ACC112 (cell line): ENCODE data around the gene CDCA3.
"Not testable (repeated sequence)": the region's sequence is repeated elsewhere in the genome, so short reads cannot be mapped to it uniquely, and the experiment has no call there.

Experiments
- H2AFZ ChIP-seq: fragments of 200-600 bp; sonication (generic); one replicate; pipeline ENCODE4 v1.6.0; 2017; ENCODE audit warnings: antibody characterized with exemption, low read length; ENCODE audit not compliant: unreplicated experiment
- H3K27ac ChIP-seq: fragments of 200-600 bp; sonication (generic); 2 replicates; pipeline ENCODE4 v1.5.1; 2014; ENCODE audit warnings: low read depth, mild to moderate bottlenecking, antibody characterized with exemption, low read length, moderate library complexity
- H3K27me3 ChIP-seq: fragments of 200-600 bp; sonication (generic); 2 replicates; pipeline ENCODE4 v1.6.1; 2014; ENCODE audit warnings: mild to moderate bottlenecking, antibody characterized with exemption, low read length, moderate library complexity, mixed read lengths; ENCODE audit not compliant: insufficient read depth
- H3K36me3 ChIP-seq: fragments of 200-600 bp; sonication (generic); 2 replicates; pipeline ENCODE4 v1.6.1; 2016; ENCODE audit warnings: mild to moderate bottlenecking, antibody characterized with exemption, low read length, moderate library complexity, mixed read lengths; ENCODE audit not compliant: insufficient read depth
- H3K4me1 ChIP-seq: fragments of 200-600 bp; sonication (generic); one replicate; pipeline ENCODE4 v1.6.1; 2016; ENCODE audit warnings: low read length, mixed read lengths; ENCODE audit not compliant: insufficient read depth, unreplicated experiment, control insufficient read depth
- H3K4me3 ChIP-seq: fragments of 200-600 bp; sonication (generic); 2 replicates; pipeline ENCODE4 v1.5.1; 2014; ENCODE audit warnings: mild to moderate bottlenecking, low read depth, low read length
- H3K79me2 ChIP-seq: fragments of 200-600 bp; sonication (generic); one replicate; pipeline ENCODE4 v1.6.0; 2016; ENCODE audit warnings: low read length; ENCODE audit not compliant: control insufficient read depth, unreplicated experiment, insufficient read depth

CDCA3 gene

DNA sequence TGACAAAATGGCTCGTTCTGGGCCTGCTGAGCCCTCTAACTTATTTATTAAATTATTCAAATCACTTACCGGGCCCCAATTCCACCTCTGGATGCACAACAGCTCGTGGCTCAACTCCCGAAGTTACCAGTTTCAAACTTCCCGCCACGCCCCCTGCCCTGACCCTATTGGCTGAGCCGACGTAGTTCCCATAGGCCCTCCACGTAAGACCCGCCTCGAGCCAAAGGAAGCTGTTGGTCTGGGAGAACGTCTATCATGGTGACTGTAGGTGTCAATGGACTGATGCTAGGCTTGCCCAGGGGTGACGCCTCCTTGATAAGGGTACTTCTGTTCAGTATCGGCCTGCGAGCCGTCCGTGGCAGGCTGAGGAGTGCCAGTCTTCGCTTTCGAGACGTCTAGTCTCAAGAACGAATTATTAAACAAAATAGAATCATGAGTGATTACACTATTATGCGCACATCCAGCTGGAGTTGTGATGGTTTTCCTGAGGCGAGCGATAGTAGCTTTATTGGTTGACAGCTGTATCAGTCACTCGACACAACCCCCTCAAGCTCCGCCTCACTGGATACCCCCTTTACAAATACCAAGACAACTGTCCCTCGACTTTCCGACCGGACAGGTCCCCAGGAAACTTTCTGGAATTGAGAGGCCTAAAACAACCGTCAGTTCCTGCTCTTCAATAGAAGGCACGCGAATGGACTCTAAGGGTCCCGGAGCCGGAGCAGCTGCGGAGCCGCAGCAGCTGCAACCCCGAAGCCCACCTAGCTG, at the start of gene CDCA3:
Gene CDCA3, minus strand, starts transcription at position 134 of the 768 bp plus-strand sequence. CDS start 334 bp downstream, outside the sequence.
- Histone ChIP-seq H3K79me2 (peaks cover 44% of the 10 kb centered on the region), H3K4me1 (peaks cover 22% of the 10 kb centered on the region), H3K27me3 (no peaks in the 10 kb centered on the region), H3K4me3 (peak within 1 kb of the TSS; percentile 86), H3K36me3 (0 out of 2 replicates have a peak, but pooled peaks cover 3% of the 10 kb centered on the region), H2AFZ (peak within 1 kb of the TSS; percentile 58), H3K27ac (peak within 1 kb of the TSS; percentile 64)

DNA sequence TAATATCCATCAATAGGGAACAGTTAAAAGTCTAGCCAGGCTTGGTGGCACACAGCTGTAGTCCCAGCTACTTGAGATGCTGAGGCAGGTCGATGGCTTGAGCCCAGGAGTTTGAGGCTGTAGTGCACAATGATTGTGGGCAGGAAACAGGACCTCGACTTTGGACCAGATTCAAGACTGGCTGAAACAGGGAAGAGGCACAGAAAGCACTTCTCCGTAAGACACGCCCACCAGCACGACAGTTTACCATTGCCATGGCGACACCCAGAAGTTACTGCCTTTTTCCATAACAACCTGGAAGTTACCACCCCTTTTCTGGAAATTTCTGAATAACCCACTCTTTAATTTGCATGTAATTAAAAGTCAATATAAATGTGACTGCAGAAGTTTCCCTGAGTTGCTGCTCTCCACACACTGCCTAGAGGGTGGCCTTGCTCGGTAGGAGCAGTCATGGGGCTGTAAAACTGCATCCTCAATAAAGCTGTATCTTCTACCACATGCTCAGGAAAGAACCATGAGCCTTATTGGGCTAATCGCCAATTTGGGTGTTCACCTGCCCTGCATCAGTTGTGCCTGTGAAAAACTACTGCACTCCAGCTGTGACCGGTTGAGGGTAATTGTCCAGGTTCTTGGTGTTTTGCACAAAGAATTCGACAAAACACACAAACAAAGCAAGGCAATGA, 48.9 kb upstream of the CDCA3 start:
- no peak overlapping the region for H3K27ac ChIP-seq
- H3K4me3 ChIP-seq = no peak overlapping the region
- peaks cover 4% of the 10 kb centered on the region for H3K4me1 ChIP-seq
- no peaks in the 10 kb centered on the region for H3K27me3 ChIP-seq
- H3K36me3 ChIP-seq = no peaks in the 10 kb centered on the region
- no peaks in the 10 kb centered on the region for H3K79me2 ChIP-seq
- no peak overlapping the region for H2AFZ ChIP-seq

DNA sequence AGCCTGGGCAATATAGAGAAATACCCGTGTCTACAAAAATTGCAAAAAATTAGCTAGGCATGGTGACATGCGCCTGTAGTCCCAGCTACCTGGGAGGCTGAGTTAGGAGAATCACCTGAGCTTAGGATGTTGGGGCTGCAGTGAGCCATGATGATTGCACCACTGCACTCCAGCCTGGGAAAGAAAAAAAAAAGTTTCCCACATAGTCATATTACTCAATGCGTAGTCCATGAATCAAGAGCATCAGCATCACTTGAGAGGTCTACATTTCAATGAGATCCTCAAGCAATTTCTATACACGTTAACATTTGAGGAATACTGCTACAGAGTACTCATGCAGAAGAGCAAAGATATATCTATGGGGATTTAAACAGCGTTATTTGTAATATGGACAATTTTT, 48.3 kb upstream of the CDCA3 start:
- Histone ChIP-seq H2AFZ (no peak overlapping the region), H3K27me3 (no peaks in the 10 kb centered on the region), H3K79me2 (no peaks in the 10 kb centered on the region), H3K4me3 (no peak overlapping the region), H3K36me3 (no peaks in the 10 kb centered on the region), H3K27ac (no peak overlapping the region), H3K4me1 (peaks cover 4% of the 10 kb centered on the region)

DNA sequence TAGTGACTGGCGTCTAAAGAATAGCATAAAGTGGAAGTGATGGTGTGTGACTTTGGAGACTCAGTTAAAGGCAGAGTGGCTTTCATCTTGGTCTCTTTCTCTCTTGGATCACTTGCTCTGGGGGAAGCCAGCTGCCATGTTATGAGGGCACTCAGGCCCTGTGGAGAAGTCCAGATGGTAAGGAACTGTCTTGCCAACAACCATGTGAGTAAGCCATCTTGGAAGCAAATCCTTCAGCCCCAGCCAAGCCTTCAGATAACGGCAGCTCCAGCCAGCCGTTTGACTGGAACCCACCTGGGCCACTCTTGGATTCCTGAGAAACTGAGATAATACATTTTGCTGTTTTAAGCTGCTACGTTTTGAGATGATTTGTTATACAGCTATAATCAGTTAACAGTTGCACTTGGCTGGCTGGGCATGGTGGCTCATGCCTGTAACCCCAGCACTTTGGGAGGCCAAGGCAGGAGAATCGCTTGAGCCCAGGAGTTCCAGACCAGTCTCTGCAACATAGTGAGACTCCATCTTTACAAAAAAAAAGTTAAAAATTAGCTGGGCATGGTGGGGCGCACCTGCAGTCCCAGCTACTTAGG, 45.9 kb upstream of the CDCA3 start:
- Histone ChIP-seq H2AFZ (no peak overlapping the region), H3K36me3 (no peaks in the 10 kb centered on the region), H3K27ac (no peak overlapping the region), H3K4me1 (no peaks in the 10 kb centered on the region), H3K4me3 (no peak overlapping the region), H3K79me2 (no peaks in the 10 kb centered on the region), H3K27me3 (no peaks in the 10 kb centered on the region)

DNA sequence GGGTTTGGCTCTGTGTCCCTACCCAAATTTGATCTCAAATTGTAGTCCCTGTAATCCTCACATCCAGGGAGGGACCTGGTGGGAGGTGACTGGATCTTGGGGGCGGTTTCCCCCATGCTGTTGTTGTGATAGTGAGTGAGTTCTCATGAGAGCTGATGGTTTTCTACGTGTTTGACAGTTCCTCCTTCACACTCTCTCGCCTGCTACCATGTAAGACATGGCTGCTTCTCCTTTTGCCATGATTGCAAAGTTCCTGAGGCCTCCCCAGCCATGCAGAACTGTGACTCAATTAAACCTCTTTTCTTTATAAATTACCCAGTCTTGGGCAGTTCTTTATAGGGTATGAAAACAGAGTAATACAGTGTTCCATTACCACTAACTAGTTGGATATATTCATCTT, 43.2 kb upstream of the CDCA3 start:
- no peaks in the 10 kb centered on the region for H3K36me3 ChIP-seq
- H3K4me1 ChIP-seq = peaks cover 12% of the 10 kb centered on the region
- no peaks in the 10 kb centered on the region for H3K79me2 ChIP-seq
- no peaks in the 10 kb centered on the region for H3K27me3 ChIP-seq
- H3K27ac ChIP-seq = no peak overlapping the region
- H3K4me3 ChIP-seq = no peak overlapping the region
- no peak overlapping the region for H2AFZ ChIP-seq

DNA sequence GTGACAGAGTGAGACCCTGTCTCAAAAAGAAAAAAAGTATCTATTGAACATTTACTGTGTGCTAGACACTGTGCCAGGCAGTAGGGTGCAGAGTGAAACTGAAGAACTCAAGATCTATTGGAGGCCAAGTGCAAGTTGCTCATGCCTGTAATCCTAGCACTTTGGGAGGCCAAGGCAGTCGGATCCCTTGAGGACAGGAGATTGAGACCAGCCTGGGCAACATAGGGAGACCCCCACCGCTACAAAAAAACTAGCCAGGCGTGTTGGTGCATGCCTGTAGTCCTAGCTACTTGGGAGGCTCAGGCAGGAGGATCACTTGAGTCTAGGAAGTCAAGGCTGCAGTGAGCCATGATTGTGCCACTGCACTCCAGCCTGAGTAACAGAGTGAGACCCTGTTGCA, 41.6 kb upstream of the CDCA3 start:
- not testable (repeated sequence) for H3K27me3 ChIP-seq

DNA sequence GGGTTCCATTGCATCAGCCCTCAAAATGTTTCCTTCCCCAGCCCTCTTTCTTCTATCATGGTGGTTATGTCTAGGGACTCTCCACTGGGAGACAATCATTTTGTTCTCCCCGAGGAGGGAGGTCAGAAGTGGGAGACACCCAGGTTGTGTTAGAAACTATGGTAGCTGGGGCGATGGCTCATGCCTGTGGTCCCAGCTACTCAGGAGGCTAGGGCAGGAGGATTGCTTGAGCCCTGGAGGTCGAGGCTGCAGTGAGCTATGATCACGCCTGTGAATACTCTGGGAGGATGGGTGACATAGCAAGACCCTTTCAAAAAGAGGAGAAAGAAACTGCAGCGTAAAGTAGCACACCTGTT, 40.5 kb upstream of the CDCA3 start:
- H3K27ac ChIP-seq = peak overlapping the region; percentile 68

More for the DNA sequence above, 41.6 kb upstream of the CDCA3 start:
- not testable (repeated sequence) for H3K79me2 ChIP-seq, H3K27ac ChIP-seq, H3K36me3 ChIP-seq, H2AFZ ChIP-seq, H3K4me3 ChIP-seq
- H3K4me1 ChIP-seq = peaks cover 12% of the 10 kb centered on the region

DNA sequence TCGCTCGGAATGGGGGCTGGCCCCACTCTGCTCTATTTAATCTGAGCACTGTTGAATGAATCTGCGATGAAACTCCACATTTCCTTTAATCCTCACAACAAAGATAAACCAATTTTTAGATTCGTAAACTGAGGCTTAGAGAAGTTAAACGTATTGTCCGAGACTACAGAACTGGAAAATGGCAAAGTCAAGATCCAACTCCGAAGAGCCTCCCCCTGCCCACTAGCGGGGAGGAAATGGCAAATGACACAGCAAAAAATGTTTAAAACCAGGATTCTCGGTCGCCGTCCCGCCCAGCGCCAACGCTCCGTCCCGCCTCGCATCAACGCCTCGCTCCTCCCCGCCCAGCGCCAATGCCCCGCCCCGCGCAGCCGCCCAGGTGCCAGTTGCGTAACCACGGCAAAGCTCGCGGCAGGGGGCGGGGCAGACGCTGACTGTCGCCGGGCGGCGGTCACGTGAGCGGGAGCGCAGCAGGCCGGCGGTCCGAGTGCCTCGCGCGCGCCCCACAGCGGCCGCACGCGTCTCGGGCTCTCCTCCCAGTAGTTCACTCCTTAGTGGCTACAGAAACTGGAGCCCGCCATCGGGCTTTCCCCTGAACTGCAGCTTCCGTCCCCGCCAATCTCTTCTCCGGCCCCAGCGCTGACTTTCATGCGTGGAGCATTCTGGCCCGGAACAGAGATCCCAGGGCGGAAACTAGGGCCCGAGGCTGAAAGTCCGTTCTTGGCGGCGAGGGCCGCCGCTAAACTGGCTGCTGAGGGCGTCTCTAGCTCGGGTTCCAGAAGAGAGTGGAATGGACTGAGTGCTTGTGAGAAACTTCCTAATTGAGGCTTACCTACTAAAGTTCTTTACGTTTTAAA, 39.9 kb upstream of the CDCA3 start:
- H3K4me3 ChIP-seq = peak overlapping the region; percentile 79
- H3K27me3 ChIP-seq = no peaks in the 10 kb centered on the region
- no peaks in the 10 kb centered on the region for H3K36me3 ChIP-seq
- H3K27ac ChIP-seq = peak overlapping the region; percentile 94
- H3K4me1 ChIP-seq = peaks cover 12% of the 10 kb centered on the region
- H3K79me2 ChIP-seq = no peaks in the 10 kb centered on the region
- peak overlapping the region; percentile 90 for H2AFZ ChIP-seq

More for the DNA sequence above, 40.5 kb upstream of the CDCA3 start:
- H3K79me2 ChIP-seq = no peaks in the 10 kb centered on the region
- peak overlapping the region; percentile 79 for H3K4me3 ChIP-seq
- H2AFZ ChIP-seq = peak overlapping the region; percentile 90
- H3K4me1 ChIP-seq = peaks cover 12% of the 10 kb centered on the region
- no peaks in the 10 kb centered on the region for H3K36me3 ChIP-seq
- H3K27me3 ChIP-seq = no peaks in the 10 kb centered on the region

DNA sequence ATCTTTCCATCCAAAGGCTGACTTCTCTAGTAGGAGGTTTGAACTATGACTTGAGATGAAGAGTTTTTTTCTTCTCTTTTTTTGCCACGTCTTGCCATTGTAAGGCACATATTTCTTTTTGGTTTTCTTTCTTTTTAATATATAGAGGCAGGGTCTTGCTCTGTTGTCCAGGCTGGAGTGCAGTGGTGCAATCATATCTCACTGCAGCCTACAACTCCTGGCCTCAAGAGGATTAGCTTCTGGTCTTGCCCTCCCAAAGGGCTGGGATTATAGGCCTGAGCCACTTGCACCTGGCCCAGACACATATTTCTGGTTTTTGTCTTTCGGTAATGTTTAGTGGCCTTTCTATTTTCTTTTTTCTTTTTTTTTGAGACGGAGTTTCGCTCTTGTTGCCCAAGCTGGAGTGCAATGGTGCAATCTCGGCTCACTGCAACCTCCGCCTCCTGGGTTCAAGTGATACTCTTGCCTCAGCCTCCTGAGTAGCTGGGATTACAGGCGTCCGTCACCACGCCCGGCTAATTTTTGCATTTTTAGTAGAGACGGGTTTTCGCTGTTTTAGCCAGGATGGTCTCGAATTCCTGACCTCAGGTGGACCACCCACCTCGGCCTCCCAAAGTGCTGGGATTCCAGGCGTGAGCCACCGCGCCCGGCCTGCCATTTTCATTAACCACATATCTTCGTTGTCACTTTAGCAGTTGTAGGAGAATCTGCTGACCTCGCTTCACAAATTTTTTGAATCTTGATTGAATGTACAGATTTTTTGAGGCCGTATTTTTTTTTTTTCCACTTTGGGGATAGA, 38.9 kb upstream of the CDCA3 start:
- H3K27me3 ChIP-seq, H3K36me3 ChIP-seq, H3K79me2 ChIP-seq: not testable (repeated sequence)
- H3K4me1 ChIP-seq = peaks cover 12% of the 10 kb centered on the region
- H3K4me3 ChIP-seq = 0 out of 2 replicates have a peak overlapping the region, but pooled peaks have one; percentile 59
- peak overlapping the region; percentile 94 for H3K27ac ChIP-seq
- H2AFZ ChIP-seq = peak overlapping the region; percentile 87

DNA sequence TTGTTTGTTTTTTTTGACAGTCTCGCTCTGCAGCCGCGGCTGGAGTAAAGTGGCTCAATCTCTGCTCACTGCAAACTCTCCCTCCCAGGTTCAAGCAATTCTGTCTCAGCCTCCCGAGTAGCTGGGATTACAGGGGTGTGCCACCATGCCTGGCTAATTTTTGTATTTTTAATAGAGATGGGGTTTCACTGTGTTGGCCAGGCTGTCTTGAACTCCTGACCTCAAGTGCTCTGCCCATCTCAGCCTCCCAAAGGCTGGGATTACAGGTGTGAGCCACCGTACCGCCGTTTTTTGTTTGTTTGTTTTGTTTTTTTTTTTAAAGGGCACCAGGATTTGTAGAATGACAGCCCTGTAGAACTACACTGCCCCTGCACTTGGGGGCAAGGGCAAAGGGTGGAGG, 37.7 kb upstream of the CDCA3 start:
- not testable (repeated sequence) for H3K79me2 ChIP-seq, H3K27me3 ChIP-seq, H3K36me3 ChIP-seq, H3K4me3 ChIP-seq, H3K27ac ChIP-seq, H2AFZ ChIP-seq
- peaks cover 12% of the 10 kb centered on the region for H3K4me1 ChIP-seq
